HG03196 (cell line): ENCODE data around the gene TPP1.

Experiments
- ATAC-seq: cut with Tn5 transposase; IDR thresholded peaks from one replicate; pipeline ENCODE4 v1.9.1; 2021; ENCODE audit not compliant: unreplicated experiment

TPP1 gene

GRCh38 chr11:6566704-6567370 is 52.4 kb downstream of the TPP1 start:
- no peak for ATAC-seq

- ATAC-seq, result no peak
Observed at GRCh38 chr11:6565988-6566703, 53.1 kb downstream of the TPP1 start.

- no peak for ATAC-seq
Observed at GRCh38 chr11:6565325-6565724, 53.9 kb downstream of the TPP1 start.

- no peak for ATAC-seq
Observed at GRCh38 chr11:6563667-6564066, 55.6 kb downstream of the TPP1 start.

DNA sequence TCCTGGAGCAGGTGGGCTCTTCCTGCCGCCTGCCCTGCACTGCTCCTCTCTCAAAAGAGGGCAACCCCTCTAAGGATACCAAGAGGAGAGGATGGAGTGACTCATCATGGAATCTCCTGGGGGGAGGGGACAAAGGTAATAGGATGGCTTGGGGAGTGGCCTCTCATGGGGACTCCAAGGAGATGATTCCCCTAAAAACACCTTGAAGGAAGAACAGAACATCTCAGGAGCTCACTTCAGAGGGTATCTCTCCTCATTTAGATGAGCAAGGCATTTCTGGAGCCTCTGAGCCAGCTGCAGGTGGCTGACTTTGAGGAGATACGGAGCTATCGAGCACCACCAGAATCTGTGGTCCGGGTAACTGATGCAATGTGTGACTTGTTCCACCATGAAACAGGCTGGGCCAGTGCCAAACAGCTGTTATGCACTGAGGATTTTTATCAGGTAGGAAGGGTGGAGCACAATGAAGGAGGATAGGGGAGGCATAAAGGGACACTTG is 56.1 kb downstream of the TPP1 start:
- no peak for ATAC-seq
